ENCODE measurements around the gene SLC25A33. TPM values are rescaled to one million over a fixed set of nuclear protein-coding genes. Genes with fewer than 3 reads are reported as not detected.
"Not testable (repeated sequence)": the region's sequence is repeated elsewhere in the genome, so short reads cannot be mapped to it uniquely, and the experiment has no call there.

Gene SLC25A33
- total RNA-seq, 2 donors from 2014 or later: 5.0 to 8.4 TPM

GRCh38 chr1:9615316-9616063, 76.2 kb downstream of the SLC25A33 start:
- Histone ChIP-seq H3K27me3 (no peaks in the 10 kb centered on the region), H3K27ac (no peak overlapping the region), H3K36me3 (no peaks in the 10 kb centered on the region), H3K9me3 (no peaks in the 10 kb centered on the region), H3K4me1 (no peaks in the 10 kb centered on the region), H3K4me3 (no peak overlapping the region), H3K9ac (ENCODE audit: low read depth in 2 of 2, low read length in 2 of 2) (no peak overlapping the region)
- intact Hi-C loops (cut with DNase I): no loop called here
- peak; percentile 43 for DNase-seq
- no peak for TF ChIP-seq CTCF (IDR thresholded peaks at IDR 0.05)

- Histone ChIP-seq H3K27me3 (no peaks in the 10 kb centered on the region), H3K9me3 (no peaks in the 10 kb centered on the region), H3K4me3 (no peak overlapping the region), H3K9ac (ENCODE audit: low read depth in 2 of 2, low read length in 2 of 2) (no peak overlapping the region), H3K36me3 (no peaks in the 10 kb centered on the region), H3K4me1 (no peaks in the 10 kb centered on the region), H3K27ac (no peak overlapping the region)
- intact Hi-C loops (cut with DNase I): no loop called here
- DNase-seq: no peak
- no peak for TF ChIP-seq CTCF (IDR thresholded peaks at IDR 0.05)
Measured at GRCh38 chr1:9618909-9619679, 79.8 kb downstream of the SLC25A33 start.

- no peak overlapping the region for H3K9ac ChIP-seq (ENCODE audit: low read depth in 2 of 2, low read length in 2 of 2)
- TF ChIP-seq CTCF (IDR thresholded peaks at IDR 0.05): no peak
- intact Hi-C loops (cut with DNase I): no loop called here
- no peak overlapping the region for H3K4me3 ChIP-seq
- no peaks in the 10 kb centered on the region for H3K4me1 ChIP-seq
- no peak overlapping the region for H3K27ac ChIP-seq
- H3K27me3 ChIP-seq: no peaks in the 10 kb centered on the region
- H3K36me3 ChIP-seq: no peaks in the 10 kb centered on the region
- H3K9me3 ChIP-seq: no peaks in the 10 kb centered on the region
- DNase-seq: no peak
Measured at GRCh38 chr1:9621032-9621431, 81.8 kb downstream of the SLC25A33 start.

DNA sequence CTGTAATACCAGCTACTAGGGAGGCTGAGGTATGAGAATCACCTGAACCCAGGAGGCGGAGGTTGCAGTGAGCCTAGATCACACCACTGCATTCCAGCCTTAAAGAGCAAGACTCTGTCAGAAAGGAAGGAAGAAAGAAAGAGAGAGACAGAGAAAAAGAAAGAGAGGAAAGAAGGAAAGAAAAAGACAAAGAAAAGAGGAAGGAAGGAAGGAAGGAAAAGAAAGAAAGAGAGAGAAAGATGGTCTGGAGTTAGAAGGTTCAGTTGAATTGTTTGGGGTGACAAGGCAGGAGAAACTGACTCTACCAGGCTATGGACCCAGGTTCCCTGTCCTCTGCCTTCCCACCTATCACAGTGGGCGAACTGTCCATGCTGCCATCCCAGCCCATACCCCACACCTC, 84.8 kb downstream of the SLC25A33 start:
- Histone ChIP-seq H3K27ac (no peak overlapping the region), H3K27me3 (no peaks in the 10 kb centered on the region), H3K4me1 (no peaks in the 10 kb centered on the region), H3K36me3 (no peaks in the 10 kb centered on the region), H3K9ac (ENCODE audit: low read depth in 2 of 2, low read length in 2 of 2) (no peak overlapping the region), H3K9me3 (no peaks in the 10 kb centered on the region), H3K4me3 (no peak overlapping the region)
- TF ChIP-seq CTCF (IDR thresholded peaks at IDR 0.05): no peak
- DNase-seq: no peak
- intact Hi-C loops (cut with DNase I): no loop called here

DNA sequence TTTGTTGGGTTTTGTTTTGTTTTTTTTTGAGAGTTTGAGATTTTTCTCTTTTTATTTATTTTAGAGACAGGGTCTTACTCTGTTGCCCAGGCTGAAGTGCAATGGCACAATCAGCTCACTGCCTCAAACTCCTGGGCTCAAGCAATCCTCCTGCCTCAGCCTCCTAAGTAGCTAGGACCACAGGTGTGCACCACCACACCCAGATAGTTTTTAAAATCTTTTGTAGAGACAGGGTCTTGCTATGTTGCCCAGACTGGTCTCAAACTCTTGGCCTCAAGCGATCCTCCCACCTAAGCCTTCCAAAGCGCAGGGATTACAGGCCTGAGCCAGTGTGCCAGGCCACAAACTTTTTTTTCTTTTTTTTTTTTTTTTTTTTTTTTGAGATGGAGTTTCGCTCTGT, 85.8 kb downstream of the SLC25A33 start:
- not testable (repeated sequence) for H3K27ac ChIP-seq; H3K36me3 ChIP-seq; H3K9me3 ChIP-seq; H3K4me3 ChIP-seq; DNase-seq; H3K9ac ChIP-seq (ENCODE audit: low read depth in 2 of 2, low read length in 2 of 2); H3K4me1 ChIP-seq; H3K27me3 ChIP-seq
- intact Hi-C loops (cut with DNase I): loop anchor here (5.0 kb wide), 1 partner anchor 97 kb away; no protein-coding TSS in a partner anchor

- intact Hi-C loops (cut with DNase I): loop anchor here (2.0 to 5.0 kb wide), 2 partner anchors 96 to 241 kb away; no protein-coding TSS in a partner anchor
- no peak for TF ChIP-seq CTCF (IDR thresholded peaks at IDR 0.05)
- Histone ChIP-seq H3K36me3 (no peaks in the 10 kb centered on the region), H3K9ac (ENCODE audit: low read depth in 2 of 2, low read length in 2 of 2) (no peak overlapping the region), H3K27me3 (no peaks in the 10 kb centered on the region), H3K27ac (no peak overlapping the region), H3K4me1 (no peaks in the 10 kb centered on the region), H3K4me3 (no peak overlapping the region), H3K9me3 (no peaks in the 10 kb centered on the region)
- no peak for DNase-seq
Measured at GRCh38 chr1:9626201-9626608, 86.9 kb downstream of the SLC25A33 start.
